Karpas-422 (cell line): ENCODE results near the gene RIC8B. TPM values are rescaled to one million over a fixed set of nuclear protein-coding genes. Genes with fewer than 3 reads are reported as not detected.

Experiments
- DNase-seq: peaks from one replicate; pipeline ENCODE4 v3.0.0-alpha.2; 2015
- H2AFZ ChIP-seq: fragments of 200-600 bp; sonication (generic); 2 replicates; pipeline ENCODE4 v1.6.1; 2014; ENCODE audit warnings: antibody characterized with exemption, low read length, mixed read lengths
- H3K27ac ChIP-seq: fragments of 200-600 bp; sonication (generic); 2 replicates; pipeline ENCODE4 v1.5.1; 2014; ENCODE audit warnings: mild to moderate bottlenecking, low read length, moderate library complexity
- H3K27me3 ChIP-seq: fragments of 200-600 bp; sonication (generic); 2 replicates; pipeline ENCODE4 v1.6.1; 2014; ENCODE audit warnings: low read length, mixed read lengths
- H3K36me3 ChIP-seq: fragments of 200-600 bp; sonication (generic); 2 replicates; pipeline ENCODE4 v1.6.1; 2014; ENCODE audit warnings: low read length, mixed read lengths; ENCODE audit not compliant: insufficient read depth
- H3K4me1 ChIP-seq: fragments of 200-600 bp; sonication (generic); 2 replicates; pipeline ENCODE4 v1.6.1; 2014; ENCODE audit warnings: mild to moderate bottlenecking, low read length, mixed read lengths
- H3K4me2 ChIP-seq: fragments of 200-600 bp; sonication (generic); 2 replicates; pipeline ENCODE4 v1.6.1; 2014; ENCODE audit warnings: low read length, low read depth, mild to moderate bottlenecking; ENCODE audit not compliant: poor library complexity, severe bottlenecking
- H3K4me3 ChIP-seq: fragments of 200-600 bp; sonication (generic); 2 replicates; pipeline ENCODE4 v1.5.1; 2014; ENCODE audit warnings: mild to moderate bottlenecking, antibody characterized with exemption, low read length, mixed read lengths
- H3K79me2 ChIP-seq: fragments of 200-600 bp; sonication (generic); 2 replicates; pipeline ENCODE4 v1.6.1; 2014; ENCODE audit warnings: mild to moderate bottlenecking, low read length, mixed read lengths
- H3K9ac ChIP-seq: fragments of 200-600 bp; sonication (generic); 2 replicates; pipeline ENCODE4 v1.6.0; 2014; ENCODE audit warnings: low read length
- H3K9me2 ChIP-seq: fragments of 200-600 bp; sonication (generic), shearing (Covaris generic); replicated peaks from 2 replicates; pipeline ENCODE4 v1.6.0; 2014; ENCODE audit warnings: mild to moderate bottlenecking, low read length, moderate library complexity; ENCODE audit not compliant: insufficient read depth
- H3K9me3 ChIP-seq: fragments of 300-700, 200-600 bp; sonication (generic); 2 replicates; pipeline ENCODE4 v1.6.1; 2014; ENCODE audit warnings: low read length, mixed read lengths
- H4K20me1 ChIP-seq: fragments of 200-600 bp; sonication (generic); 2 replicates; pipeline ENCODE4 v1.6.1; 2014; ENCODE audit warnings: mild to moderate bottlenecking, antibody characterized with exemption, low read length, low read depth; ENCODE audit not compliant: insufficient read depth
- total RNA-seq: library from RNA; depleted of rRNA; stranded (reverse); fragments of >200 nt; shearing (Covaris generic); gene quantifications from 2 replicates; pipeline ENCODE4 v1.2.3, GENCODE V29; 2014; ENCODE audit warnings: low replicate concordance

Gene RIC8B
- total RNA-seq, 1 experiment from 2014 or later, result not detected

- Histone ChIP-seq H3K79me2 (no peaks in the 10 kb centered on the region), H3K4me3 (no peak overlapping the region), H2AFZ (no peak overlapping the region), H3K9me3 (no peaks in the 10 kb centered on the region), H3K9me2 (no peaks in the 10 kb centered on the region), H3K36me3 (no peaks in the 10 kb centered on the region), H3K9ac (no peak overlapping the region), H3K27me3 (no peaks in the 10 kb centered on the region), H3K4me1 (peaks cover 23% of the 10 kb centered on the region), H3K27ac (no peak overlapping the region), H4K20me1 (no peaks in the 10 kb centered on the region), H3K4me2 (no peak overlapping the region)
- DNase-seq, result no peak
Observed at GRCh38 chr12:106766393-106766826, 8.1 kb upstream of the RIC8B start.

GRCh38 chr12:106767206-106767605 lies 7.3 kb upstream of the RIC8B start:
- Histone ChIP-seq H3K4me2 (no peak overlapping the region), H3K9me3 (no peaks in the 10 kb centered on the region), H3K4me3 (no peak overlapping the region), H3K27me3 (no peaks in the 10 kb centered on the region), H3K4me1 (peaks cover 17% of the 10 kb centered on the region), H3K9me2 (no peaks in the 10 kb centered on the region), H3K36me3 (no peaks in the 10 kb centered on the region), H4K20me1 (no peaks in the 10 kb centered on the region), H3K27ac (no peak overlapping the region), H3K79me2 (no peaks in the 10 kb centered on the region), H2AFZ (no peak overlapping the region), H3K9ac (no peak overlapping the region)
- no peak for DNase-seq

GRCh38 chr12:106767954-106768822 lies 6.3 kb upstream of the RIC8B start:
- no peaks in the 10 kb centered on the region for H4K20me1 ChIP-seq
- no peaks in the 10 kb centered on the region for H3K36me3 ChIP-seq
- no peak overlapping the region for H3K4me3 ChIP-seq
- H3K9ac ChIP-seq, result no peak overlapping the region
- no peaks in the 10 kb centered on the region for H3K9me3 ChIP-seq
- H3K4me2 ChIP-seq, result no peak overlapping the region
- H3K79me2 ChIP-seq, result no peaks in the 10 kb centered on the region
- H3K9me2 ChIP-seq, result no peaks in the 10 kb centered on the region
- peaks cover 7% of the 10 kb centered on the region for H3K4me1 ChIP-seq
- H3K27ac ChIP-seq, result no peak overlapping the region
- no peak for DNase-seq
- H2AFZ ChIP-seq, result no peak overlapping the region
- no peaks in the 10 kb centered on the region for H3K27me3 ChIP-seq

- Histone ChIP-seq H3K4me1 (no peaks in the 10 kb centered on the region; the same call in 1 of the 2 replicates), H3K4me3 (no peak overlapping the region), H3K27ac (no peak overlapping the region), H2AFZ (no peak overlapping the region), H3K79me2 (no peaks in the 10 kb centered on the region), H3K9ac (no peak overlapping the region), H3K27me3 (no peaks in the 10 kb centered on the region), H3K9me3 (no peaks in the 10 kb centered on the region), H4K20me1 (no peaks in the 10 kb centered on the region), H3K36me3 (no peaks in the 10 kb centered on the region), H3K9me2 (no peaks in the 10 kb centered on the region), H3K4me2 (no peak overlapping the region)
- DNase-seq, result no peak
Observed at GRCh38 chr12:106769078-106769477, 5.4 kb upstream of the RIC8B start.

- H3K9me3 ChIP-seq, result no peaks in the 10 kb centered on the region
- H3K36me3 ChIP-seq, result no peaks in the 10 kb centered on the region
- H3K27ac ChIP-seq, result no peak overlapping the region
- no peaks in the 10 kb centered on the region for H3K79me2 ChIP-seq
- H3K27me3 ChIP-seq, result no peaks in the 10 kb centered on the region
- H3K4me2 ChIP-seq, result no peak overlapping the region
- no peaks in the 10 kb centered on the region for H3K9me2 ChIP-seq
- no peak overlapping the region for H3K9ac ChIP-seq
- H4K20me1 ChIP-seq, result no peaks in the 10 kb centered on the region
- H3K4me1 ChIP-seq, result no peaks in the 10 kb centered on the region
- no peak for DNase-seq
- no peak overlapping the region for H2AFZ ChIP-seq
- H3K4me3 ChIP-seq, result no peak overlapping the region
Observed at GRCh38 chr12:106769546-106769945, 4.9 kb upstream of the RIC8B start.

- Histone ChIP-seq H3K4me1 (no peaks in the 10 kb centered on the region), H2AFZ (no peak overlapping the region), H4K20me1 (no peaks in the 10 kb centered on the region), H3K27me3 (no peaks in the 10 kb centered on the region), H3K9ac (no peak overlapping the region), H3K4me3 (no peak overlapping the region), H3K9me3 (no peaks in the 10 kb centered on the region), H3K9me2 (no peaks in the 10 kb centered on the region), H3K79me2 (no peaks in the 10 kb centered on the region), H3K4me2 (no peak overlapping the region), H3K27ac (no peak overlapping the region), H3K36me3 (no peaks in the 10 kb centered on the region)
- DNase-seq, result no peak
Observed at GRCh38 chr12:106771425-106771824, 3.1 kb upstream of the RIC8B start.

GRCh38 chr12:106773286-106774004 lies 1.0 kb upstream of the RIC8B start:
- H4K20me1 ChIP-seq, result no peaks in the 10 kb centered on the region
- H3K36me3 ChIP-seq, result no peaks in the 10 kb centered on the region
- no peaks in the 10 kb centered on the region for H3K79me2 ChIP-seq
- H3K9me3 ChIP-seq, result no peaks in the 10 kb centered on the region
- no peaks in the 10 kb centered on the region for H3K27me3 ChIP-seq
- H3K27ac ChIP-seq, result no peak overlapping the region
- no peak overlapping the region for H3K4me2 ChIP-seq
- H3K4me1 ChIP-seq, result no peaks in the 10 kb centered on the region
- no peak for DNase-seq
- H2AFZ ChIP-seq, result no peak overlapping the region
- H3K9ac ChIP-seq, result no peak overlapping the region
- no peaks in the 10 kb centered on the region for H3K9me2 ChIP-seq
- H3K4me3 ChIP-seq, result no peak overlapping the region

- no peaks in the 10 kb centered on the region for H3K36me3 ChIP-seq
- H3K27me3 ChIP-seq, result no peaks in the 10 kb centered on the region
- H3K79me2 ChIP-seq, result no peaks in the 10 kb centered on the region
- H3K9me2 ChIP-seq, result no peaks in the 10 kb centered on the region
- no peak overlapping the region for H3K9ac ChIP-seq
- H2AFZ ChIP-seq, result no peak overlapping the region
- H3K27ac ChIP-seq, result no peak overlapping the region
- no peaks in the 10 kb centered on the region for H4K20me1 ChIP-seq
- no peak overlapping the region for H3K4me3 ChIP-seq
- no peaks in the 10 kb centered on the region for H3K9me3 ChIP-seq
- H3K4me2 ChIP-seq, result no peak overlapping the region
- no peak for DNase-seq
- H3K4me1 ChIP-seq, result peaks cover under 1% of the 10 kb centered on the region; the same call in 1 of the 2 replicates
Observed at GRCh38 chr12:106774808-106775524, 484 bp downstream of the RIC8B start.
